NCI-H2196 (cell line): ENCODE data around the gene SERBP1.
"Not testable (repeated sequence)": the region's sequence is repeated elsewhere in the genome, so short reads cannot be mapped to it uniquely, and the experiment has no call there.

Source experiments
- DNase-seq: peaks from one replicate; lab custom pipeline; 2025; ENCODE audit not compliant: unreplicated experiment; lab: John Stamatoyannopoulos, UW

SERBP1 gene

DNA sequence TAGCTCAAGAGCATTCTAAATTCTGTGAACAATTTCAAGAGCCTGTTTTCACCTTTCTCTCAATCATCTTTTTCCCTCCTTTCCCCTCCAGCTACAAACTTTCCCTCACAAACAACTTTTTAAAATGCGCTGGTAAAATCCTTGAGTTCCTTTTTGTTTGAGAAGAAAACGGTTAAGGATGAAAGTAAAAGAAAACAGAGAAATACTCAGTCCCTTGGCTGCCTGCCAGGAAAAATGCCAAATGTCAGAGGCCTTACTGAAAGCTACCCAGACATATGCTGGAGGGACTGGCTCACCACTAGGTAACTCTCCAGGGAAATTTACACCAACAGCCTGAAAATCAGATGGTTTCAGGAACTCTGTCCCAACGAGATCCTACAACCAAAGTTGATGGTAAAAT is 11.0 kb upstream of the SERBP1 start:
- peak; percentile 45 for DNase-seq

DNA sequence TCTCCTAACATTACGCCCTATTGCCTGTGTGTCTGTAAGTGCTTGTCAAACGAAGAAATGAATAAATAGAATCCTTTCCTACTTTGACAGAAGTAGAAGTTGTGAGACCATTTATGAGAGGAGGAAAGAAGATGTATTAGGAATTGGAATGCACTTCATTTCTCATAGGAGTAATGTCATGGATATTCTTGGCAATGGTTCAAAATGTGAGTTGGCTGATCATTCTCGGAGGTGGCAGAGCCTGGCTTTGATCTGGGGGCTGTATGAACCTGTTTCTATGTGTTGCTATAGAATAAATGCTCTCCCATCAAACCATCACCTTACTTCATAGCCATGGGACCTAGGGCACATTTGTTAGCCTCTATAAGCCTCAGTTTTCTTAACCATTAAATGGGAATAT is 10.1 kb upstream of the SERBP1 start:
- no peak for DNase-seq

DNA sequence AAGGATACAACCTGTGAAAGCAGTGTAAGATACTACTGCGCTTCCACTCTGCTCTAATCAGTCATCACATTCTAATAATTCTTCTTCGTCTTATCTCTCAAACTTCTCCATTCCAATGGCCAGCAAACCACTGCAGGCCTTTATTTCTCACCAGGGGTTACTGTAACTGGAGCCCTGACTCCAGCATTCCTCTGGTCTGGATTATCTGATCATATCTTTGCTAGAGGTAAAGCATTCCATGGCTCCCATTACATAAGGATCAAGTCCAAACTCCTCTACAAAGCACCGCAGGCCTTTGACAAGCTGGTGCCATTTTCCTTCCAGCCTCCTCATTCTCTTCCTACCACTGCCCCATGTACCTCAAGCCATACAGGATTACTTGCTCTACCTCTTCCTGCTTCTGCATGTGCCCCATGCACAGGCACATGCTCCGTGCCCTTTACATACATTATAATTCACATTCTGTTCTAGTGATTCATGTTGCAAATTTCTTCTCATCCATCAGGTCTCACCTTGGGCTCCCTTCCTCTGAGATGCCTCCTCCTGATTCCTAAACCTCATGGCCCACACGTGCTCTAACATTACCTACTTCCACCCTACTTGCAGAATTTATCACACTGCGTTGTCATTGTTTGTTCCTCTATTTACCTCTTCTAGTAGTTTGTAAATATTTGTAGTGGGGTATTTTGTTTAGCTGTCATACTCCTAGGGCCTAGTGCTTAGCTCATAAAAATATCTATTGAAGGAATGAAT is 9.3 kb upstream of the SERBP1 start:
- DNase-seq = no peak

DNA sequence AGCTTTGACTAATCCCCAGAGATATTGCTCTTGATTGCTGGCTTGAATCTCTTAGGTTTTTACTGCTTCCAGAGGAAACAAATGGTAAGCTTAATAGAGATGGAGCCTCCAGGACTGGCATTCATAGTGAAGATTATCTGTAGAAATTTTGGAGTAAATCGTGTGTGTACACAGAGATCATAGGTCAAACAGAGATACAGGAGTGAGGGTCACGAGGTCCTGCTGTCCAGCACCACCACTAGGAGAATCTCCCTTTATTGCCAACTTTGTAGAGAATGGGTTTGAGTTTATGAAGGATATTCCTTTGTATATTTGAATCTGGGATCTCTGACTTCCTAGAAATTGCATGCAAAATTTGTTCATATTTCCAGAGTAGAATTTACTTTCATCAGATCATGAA is 7.8 kb upstream of the SERBP1 start:
- DNase-seq = no peak

DNA sequence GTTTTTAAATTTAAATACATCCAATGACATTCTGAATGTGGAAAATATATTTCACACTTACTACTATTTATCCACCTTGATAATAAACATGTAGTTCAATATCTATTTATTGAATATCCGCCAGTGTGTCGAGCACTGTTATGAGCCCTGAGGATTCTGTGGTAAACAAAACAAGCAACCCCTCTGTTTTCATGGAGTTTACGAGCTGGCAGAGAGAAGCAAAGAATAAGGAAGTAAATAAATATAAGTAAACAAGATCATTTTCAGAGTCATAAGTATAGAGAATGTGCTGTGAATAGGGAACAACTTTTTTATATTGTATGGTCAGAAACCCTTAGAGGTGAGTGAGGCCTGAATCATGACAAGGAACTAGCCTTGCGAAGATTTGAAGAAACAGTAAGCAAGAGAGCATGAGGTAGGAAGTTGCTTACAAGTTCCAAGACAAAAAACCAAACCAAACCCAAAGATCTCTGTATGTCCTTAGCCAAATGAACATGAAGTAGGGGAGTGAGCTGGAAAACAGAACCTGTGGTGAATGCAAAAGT is 6.4 kb upstream of the SERBP1 start:
- DNase-seq = no peak

DNA sequence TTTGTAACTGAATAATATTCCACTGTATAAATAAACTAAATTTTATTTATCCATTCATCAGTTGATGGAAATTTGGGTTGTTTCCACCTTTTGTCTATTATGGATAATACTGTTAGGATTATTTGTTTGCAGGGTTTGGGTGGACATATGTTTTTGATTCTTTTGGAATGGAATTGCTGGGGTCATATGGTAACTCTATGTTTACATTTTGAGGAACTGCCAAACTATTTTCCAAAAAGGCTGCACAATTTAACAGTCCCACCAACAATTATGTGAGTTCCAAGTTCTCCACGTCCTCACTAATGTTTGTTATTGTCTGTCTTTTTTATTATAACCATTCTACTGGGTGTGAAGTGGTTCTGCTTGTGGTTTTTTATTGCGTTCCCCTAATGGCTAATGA is 4.3 kb upstream of the SERBP1 start:
- DNase-seq = no peak

DNA sequence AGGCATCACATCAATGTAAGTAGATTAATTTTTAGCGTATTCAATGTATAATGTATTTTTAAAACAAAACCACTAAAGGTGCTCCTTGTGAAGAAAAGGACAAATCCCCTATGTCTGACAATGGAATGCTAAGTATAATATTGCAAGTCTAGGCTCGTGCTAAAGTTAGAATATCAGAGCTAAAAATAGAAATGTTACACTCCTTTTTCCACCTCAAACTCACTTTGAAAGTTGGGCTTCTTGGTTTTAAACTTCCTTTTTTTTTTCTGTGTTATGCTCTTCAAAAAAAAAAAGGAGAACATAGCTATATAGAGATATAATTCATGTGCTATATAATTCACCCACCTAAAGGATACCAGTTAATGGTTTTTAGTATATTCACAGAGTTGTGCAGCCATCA is 3.6 kb upstream of the SERBP1 start:
- DNase-seq = no peak

DNA sequence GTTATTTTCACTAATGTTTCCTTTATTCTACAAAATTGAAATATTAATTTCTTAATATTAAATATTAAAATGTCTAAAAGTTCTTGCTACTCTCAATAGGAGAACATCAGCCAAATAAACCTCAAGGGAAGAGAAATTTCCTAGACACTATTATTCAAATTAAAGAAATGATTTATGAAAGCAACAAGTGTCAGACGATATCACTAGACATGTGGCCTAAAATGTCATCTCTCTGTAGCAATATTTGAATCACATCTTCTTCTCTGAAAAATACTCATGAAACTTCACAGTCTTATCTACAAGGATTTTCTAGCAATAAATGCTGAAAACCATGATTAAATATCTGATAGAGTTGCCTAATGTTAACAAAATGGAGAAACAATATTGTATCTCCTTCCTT is 2.5 kb upstream of the SERBP1 start:
- DNase-seq = no peak

DNA sequence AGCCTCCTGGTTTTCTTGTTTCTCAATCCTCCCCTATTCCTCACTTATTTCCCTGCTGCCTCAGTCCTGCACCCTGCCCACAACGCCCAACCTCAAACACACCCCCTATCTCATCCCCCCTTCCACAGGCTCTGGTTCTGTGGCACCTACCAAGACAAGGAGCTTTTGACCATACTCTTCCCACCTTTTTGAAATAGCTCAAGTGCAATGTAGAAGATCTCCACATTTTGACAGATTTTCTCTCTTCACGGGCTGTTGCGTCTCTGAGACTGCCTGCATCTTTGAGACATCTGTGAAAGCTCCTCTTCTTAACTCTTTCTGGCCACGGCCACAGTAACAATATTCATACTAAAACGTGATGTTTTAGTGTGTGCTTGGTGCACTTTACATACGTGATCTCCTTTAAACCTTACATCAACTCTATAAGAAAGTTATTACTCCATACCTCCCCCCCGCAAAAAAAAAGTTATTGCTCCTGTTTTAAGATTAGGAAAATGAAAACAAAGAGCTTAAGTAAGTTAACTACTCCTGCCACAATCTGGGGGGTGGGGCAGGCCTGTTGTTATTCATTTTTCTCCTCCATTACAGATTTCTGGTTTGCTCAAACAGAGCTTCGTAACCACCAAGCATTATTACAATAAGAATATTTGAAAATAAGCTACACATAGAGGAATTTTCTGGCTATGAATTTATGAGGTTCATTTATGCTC is 1.8 kb upstream of the SERBP1 start:
- DNase-seq = no peak

DNA sequence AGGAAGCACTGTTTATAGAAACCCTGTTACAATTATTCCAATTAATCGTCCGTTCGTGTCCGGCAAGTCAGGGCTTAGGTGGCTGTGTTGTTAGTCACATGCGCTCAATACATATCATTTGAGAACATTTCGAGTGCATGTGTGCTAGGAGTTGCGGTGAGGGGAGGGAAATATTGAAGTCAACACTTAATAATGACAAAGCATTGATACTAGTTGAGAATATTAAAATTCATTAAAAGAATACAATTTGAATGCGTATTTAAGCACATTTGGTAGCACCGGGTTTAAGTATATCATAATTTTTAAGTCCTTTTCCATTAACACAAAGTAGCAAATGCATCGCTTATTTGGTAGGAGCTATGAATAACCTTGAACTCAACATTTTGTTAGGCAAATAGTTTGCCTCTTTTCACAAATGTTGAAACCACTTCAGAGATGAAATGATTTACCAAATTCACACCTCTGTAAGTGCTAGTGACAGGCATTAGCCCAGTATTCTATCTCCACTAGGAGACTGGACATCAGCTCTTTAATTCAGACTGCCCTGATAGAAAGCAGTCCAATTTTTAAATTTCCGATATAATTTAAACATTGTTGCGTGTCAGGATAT is 1.1 kb upstream of the SERBP1 start:
- DNase-seq = no peak

DNA sequence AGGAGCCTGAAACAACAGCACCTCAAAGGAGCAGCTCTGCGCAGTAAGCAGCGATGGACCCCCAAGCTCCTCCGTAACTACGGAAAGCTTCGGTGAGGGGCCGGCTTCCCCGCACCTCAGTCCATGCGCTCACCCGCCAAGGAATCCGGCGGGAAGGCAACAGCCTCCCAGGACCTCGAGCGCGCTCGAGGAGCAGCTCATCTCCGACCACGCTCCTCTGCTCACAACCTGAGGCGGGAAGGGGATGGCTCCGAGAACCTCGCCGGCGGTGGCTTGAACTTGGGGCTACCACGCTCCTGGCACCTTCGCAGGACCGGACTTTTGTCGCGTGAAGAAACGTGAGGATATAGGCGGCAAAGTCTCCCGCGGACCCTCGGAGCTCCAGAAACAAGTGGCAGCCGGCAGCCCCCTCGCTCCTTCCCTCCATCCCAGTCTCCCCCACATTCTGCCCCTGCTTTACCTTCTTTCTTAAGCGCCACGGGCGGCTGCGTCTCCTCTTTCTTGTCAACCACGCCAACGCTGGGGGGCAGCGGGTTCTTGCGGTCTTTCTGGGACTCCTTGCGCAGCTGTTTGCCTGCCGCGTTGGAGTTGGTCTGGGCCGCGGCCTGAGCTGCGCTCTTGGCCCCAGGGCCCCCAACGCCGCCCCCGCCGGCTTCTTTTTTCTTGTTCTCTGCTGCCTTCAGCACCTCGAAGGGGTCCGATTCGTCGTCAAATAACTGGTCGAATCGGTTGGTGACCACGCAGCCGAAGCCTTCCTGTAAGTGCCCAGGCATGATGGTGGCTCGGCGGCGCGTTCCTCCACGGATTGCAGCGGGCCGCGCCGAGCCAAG is 459 bp downstream of the SERBP1 start:
- no peak for DNase-seq

DNA sequence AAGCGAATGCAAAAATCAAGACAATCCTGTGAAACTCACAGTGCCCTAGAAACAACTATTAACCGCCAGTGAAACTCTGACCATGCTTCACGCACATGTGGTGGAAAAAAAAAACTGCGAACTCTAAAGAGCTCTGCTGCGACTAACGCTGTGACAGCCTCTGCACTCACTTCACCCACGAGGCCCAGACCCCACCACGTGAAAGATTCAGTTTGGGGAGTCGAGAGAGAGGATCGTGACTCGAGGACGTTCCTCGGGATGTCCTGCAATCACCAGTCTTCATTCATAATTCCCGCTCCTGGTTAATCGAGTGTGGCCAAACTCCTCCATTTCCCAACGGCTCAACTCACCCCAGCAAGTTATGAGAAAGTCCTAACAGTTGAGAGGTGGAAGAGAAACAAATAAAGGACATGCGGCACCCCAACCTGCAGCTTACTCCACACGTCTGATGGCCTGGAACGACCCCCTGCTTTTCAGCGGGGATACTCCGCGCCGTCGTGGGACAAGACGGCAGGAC is 1.1 kb downstream of the SERBP1 start:
- DNase-seq = no peak

DNA sequence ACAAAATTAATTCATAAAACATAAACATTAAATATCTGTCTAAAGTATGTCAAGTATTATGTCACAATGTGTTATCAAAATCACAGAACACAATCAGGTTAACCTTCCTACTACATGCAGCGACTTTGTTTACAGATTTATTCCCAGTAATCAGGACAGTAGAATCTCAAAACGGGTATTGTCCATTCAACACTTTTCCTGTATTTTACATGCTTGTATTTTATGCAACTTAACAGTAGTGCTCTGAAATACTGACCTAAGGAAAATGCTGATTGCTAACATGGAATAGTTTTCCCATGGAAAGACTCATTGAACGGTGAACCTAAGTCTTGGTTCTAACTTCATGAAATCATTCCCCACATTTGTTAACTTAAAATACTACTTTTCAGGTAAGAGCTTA is 2.3 kb downstream of the SERBP1 start:
- DNase-seq = no peak

DNA sequence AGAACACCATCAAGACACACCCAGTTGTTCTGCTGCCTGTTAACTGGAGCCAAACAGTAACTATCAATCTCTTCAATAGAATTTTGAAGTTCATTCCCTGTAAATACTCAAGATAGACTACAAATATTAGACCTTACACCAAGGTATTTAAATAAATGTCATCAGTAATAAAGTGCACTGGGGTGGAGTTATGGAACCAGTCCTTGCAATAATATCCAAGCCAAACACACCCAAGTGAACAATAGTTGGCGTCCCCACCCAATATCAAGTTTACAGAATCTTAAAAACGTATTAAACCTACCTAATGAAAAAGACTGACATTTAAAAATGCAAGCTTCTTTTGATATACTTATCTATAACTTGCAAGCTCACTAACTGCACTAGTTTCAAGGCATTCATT is 2.7 kb downstream of the SERBP1 start:
- no peak for DNase-seq

DNA sequence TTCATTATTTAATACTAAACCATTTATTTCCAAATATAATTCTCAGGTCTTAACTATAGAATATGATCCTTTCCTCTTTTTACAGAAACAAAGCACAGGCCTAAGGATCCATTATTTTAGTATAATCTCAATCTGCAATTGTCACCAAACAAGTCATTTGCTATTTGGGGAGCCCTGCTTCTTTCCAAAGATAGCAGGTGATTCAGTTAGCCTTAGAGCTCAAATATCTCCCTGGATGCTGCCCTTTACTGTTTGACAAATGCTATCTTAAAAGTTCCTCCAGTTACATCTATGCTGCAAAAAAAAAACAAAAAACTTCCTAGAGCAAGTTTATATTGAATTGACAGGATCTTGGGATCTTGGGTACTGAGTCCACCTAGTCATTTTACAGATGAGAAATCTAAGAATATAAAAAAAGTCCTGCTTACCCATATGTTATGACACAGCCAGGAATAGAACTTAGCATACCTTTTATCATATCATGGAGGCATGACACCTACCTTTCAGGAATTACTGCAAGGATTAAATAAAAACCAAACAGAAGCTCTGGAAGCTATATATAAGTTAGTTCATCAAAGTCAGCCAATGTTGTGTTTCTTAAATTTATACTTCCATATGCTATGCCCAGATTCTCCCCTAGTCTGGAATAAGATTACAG is 9.2 kb downstream of the SERBP1 start:
- DNase-seq = no peak

DNA sequence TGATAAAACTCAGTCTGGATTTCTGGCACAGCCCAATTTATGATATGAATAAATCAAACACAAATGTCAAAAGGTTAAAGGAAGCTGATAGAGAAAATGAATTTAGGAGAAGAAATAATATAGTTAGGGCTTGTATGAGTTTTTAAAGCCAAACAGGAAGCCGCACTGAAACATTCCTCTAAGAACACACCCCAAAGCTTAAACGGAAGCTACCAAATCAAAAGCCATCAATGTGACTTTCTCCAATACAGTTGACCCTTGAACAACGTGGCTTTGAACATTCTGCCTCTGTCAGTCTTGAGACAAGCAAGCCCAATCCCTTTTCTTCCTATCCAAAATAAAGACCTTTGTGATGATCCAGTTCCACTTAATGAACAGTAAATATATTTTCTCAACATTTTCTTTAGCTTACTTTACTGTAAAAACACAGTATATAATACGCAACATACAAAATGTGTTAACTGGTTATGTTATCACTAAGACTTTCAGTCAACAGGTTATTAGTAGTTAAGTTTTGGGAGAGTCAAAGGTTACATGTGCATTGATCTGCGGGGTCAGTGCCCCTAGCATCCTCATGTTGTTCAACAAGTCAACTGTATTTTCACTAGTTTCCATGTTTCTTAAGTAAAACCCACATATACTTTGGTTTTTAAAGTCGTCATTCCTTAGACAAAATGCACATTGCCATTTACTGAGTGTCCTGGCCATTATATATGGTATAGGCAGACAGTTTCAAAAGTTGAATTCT is 11.2 kb downstream of the SERBP1 start:
- no peak for DNase-seq

DNA sequence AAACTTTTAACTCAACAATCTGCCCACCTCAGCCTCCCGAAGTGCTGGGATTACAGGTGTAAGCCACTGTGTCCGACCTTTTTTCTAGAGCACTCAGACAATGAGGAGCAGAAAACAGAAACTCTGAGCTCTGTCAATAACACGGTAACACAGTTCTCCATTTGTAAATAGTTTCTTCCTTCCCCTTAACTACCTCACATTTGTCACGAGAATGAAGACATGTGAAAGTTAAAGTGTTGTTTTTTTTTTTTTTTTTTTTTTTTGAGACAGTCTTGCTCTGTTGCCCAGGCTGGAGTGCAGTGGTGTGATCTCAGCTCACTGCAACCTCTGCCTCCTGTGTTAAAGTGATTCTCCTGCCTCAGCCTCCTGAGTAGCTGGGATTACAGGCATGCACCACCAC is 12.5 kb downstream of the SERBP1 start:
- DNase-seq = not testable (repeated sequence)

DNA sequence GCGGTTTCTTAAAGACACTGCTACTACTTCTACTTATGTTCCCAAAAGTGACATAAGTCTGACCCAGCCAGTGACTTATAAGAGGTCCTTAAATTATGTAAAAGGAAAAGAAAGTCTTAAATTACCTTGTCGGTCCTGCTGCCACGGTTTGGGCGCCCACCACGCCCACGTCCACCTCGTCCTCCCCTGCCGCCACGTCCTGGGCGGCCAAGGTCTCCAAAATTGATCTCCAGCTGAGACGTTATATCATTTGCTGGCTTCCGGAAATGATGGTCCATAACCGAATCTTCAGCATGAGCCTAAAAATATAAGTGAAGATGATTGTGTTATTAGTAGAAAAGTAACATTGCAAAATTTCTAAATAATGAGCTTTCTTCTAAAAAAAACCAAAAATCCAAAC is 15.2 kb downstream of the SERBP1 start:
- DNase-seq = no peak

DNA sequence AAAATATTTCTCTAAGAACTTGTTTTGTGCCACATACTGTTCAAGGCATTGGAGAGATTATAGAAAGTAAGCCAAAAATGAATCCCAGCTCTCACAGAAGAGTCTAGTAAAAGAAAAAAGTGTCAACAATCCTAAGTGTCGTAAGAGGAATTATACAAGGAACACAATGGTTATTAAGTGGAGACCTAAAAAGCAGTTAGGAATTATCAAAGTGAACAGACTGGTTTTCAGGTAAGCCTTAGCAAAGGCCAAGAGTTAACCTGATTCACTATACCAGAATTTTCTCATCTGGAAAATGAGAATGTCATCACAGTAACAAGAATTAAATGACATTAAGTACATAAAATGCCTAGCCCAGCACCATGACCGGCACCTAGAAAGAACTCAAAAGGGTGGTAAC is 15.6 kb downstream of the SERBP1 start:
- no peak for DNase-seq

DNA sequence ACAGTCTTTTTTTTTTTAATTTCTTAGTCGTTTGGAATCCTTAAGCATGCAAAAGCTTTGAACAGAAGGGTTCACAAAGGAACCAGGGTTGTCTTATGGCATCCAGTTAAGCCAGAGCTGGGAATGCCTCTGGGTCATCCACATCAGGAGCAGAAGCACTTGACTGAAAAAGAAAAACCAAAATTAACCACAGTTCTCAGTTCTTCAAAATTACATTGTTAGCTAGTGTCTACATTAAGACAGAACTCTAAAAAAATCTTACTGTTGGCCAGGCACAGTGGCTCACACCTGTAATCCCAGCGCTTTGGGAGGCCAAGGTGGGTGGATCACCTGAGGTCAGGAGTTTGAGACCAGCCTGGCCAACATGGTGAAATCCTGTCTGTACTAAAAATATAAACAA is 17.1 kb downstream of the SERBP1 start:
- DNase-seq = not testable (repeated sequence)
